Mesenteric fat pad (tissue), 1 donor: ENCODE measurements around the gene PHF12. TPM values are rescaled to one million over a fixed set of nuclear protein-coding genes. Genes with fewer than 3 reads are reported as not detected.

Experiments used
- DNase-seq: peaks from one replicate; pipeline ENCODE4 v3.0.0-alpha.2; 2020; ENCODE audit warnings: low spot score
- microRNA-seq: library from miRNA; unstranded; fragments of <30 nt; microRNA quantifications from one replicate; pipeline ENCODE4 v1.2.0, GENCODE V29; 2020; ENCODE audit warnings: borderline number of aligned reads
- total RNA-seq: library from RNA; stranded (reverse); fragmentation: NEBNext Ultra II Directional; extraction: Animal tissue kit (Norgen Biotek cat#: 25700); gene quantifications from one replicate; pipeline ENCODE4 v1.2.1, GENCODE V29; 2021
- donor health status: DM: yes; HTN: yes; CAD: no.

PHF12 gene
- total RNA-seq, 1 donor from 2014 or later, result 29.3 TPM

- no peak for DNase-seq
Observed at GRCh38 chr17:28861393-28862203, 89.7 kb downstream of the PHF12 start.

GRCh38 chr17:28860363-28860808 lies 90.9 kb downstream of the PHF12 start:
- DNase-seq, result no peak

GRCh38 chr17:28858801-28859355 lies 92.4 kb downstream of the PHF12 start:
- DNase-seq, result no peak

GRCh38 chr17:28857905-28858800 lies 93.2 kb downstream of the PHF12 start:
- DNase-seq, result no peak

GRCh38 chr17:28856028-28856574 lies 95.2 kb downstream of the PHF12 start:
- no peak for DNase-seq

GRCh38 chr17:28855336-28855679 lies 96.0 kb downstream of the PHF12 start:
- DNase-seq, result no peak

Small RNA genes lying within 50 kb of the gene (microRNA-seq; reads per million reads assigned to microRNA genes)
- gene MIR451B, result not detected

Other genes starting within 250 kb of the PHF12 start
- gene PROCA1, start 239.6 kb downstream of the PHF12 start, total RNA-seq, result 1.3 TPM
- 43.3 TPM for gene RAB34, start 233.7 kb downstream of the PHF12 start, total RNA-seq
- 1,078 TPM for gene RPL23A, start 231.5 kb downstream of the PHF12 start, total RNA-seq
- gene TLCD1, start 225.3 kb downstream of the PHF12 start, total RNA-seq, result 3.4 TPM
- gene NEK8, start 222.7 kb downstream of the PHF12 start, total RNA-seq, result 2.3 TPM
- gene TRAF4, start 207.5 kb downstream of the PHF12 start, total RNA-seq, result 17.5 TPM
- 32.0 TPM for gene FAM222B, start 108.7 kb downstream of the PHF12 start, total RNA-seq
- gene ERAL1, start 96.5 kb downstream of the PHF12 start, total RNA-seq, result 26.3 TPM
- gene FLOT2, start 53.8 kb downstream of the PHF12 start, total RNA-seq, result 126 TPM
- gene DHRS13, start 48.4 kb downstream of the PHF12 start, total RNA-seq, result 5.5 TPM
- gene SEZ6, start 54.5 kb upstream of the PHF12 start, total RNA-seq, result not detected
- gene PIPOX, start 91.6 kb upstream of the PHF12 start, total RNA-seq, result 1.3 TPM
- gene MYO18A, start 228.9 kb upstream of the PHF12 start, total RNA-seq, result 48.6 TPM